ENCODE measurements around the gene CLEC4M.

CLEC4M gene

GRCh38 chr19:7818806-7819205 lies 55.8 kb downstream of the CLEC4M start:
- no peak for DNase-seq
